ENCODE results near the gene ORC4.

Gene ORC4

DNA sequence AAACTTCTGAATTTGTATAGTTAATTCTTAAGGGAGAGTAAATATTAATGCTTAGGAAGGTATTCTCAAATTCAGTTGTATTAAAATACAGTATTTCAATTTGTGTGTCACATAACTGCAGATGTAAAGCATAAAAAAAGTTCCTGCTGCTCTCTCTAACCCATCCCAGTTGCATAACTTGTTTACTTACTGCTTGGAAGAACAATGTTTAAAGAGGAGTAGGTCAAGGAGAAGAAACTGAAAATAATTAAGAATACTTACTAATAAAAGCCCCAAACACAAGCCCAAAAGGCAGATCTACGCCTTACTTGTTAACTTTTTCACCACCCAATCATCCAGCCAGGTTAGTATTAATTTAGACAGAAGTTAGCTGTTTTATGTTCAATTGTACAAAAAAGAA, 81.2 kb downstream of the ORC4 start:
- no peak overlapping the region for H3K27ac Mint-ChIP-seq
- H3K4me1 Mint-ChIP-seq: no peaks in the 10 kb centered on the region
- TF ChIP-seq, protein P1, sequence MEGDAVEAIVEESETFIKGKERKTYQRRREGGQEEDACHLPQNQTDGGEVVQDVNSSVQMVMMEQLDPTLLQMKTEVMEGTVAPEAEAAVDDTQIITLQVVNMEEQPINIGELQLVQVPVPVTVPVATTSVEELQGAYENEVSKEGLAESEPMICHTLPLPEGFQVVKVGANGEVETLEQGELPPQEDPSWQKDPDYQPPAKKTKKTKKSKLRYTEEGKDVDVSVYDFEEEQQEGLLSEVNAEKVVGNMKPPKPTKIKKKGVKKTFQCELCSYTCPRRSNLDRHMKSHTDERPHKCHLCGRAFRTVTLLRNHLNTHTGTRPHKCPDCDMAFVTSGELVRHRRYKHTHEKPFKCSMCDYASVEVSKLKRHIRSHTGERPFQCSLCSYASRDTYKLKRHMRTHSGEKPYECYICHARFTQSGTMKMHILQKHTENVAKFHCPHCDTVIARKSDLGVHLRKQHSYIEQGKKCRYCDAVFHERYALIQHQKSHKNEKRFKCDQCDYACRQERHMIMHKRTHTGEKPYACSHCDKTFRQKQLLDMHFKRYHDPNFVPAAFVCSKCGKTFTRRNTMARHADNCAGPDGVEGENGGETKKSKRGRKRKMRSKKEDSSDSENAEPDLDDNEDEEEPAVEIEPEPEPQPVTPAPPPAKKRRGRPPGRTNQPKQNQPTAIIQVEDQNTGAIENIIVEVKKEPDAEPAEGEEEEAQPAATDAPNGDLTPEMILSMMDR (IDR thresholded peaks at IDR 0.05; ENCODE audit: unreplicated experiment in 3 of 3): no peak
- H3K27me3 Mint-ChIP-seq (ENCODE audit: low read depth): no peaks in the 10 kb centered on the region
- no peaks in the 10 kb centered on the region for H3K9me3 Mint-ChIP-seq
- H3K4me3 Mint-ChIP-seq: no peak overlapping the region
- H3K36me3 Mint-ChIP-seq (ENCODE audit: low read depth): peaks cover 65% of the 10 kb centered on the region

DNA sequence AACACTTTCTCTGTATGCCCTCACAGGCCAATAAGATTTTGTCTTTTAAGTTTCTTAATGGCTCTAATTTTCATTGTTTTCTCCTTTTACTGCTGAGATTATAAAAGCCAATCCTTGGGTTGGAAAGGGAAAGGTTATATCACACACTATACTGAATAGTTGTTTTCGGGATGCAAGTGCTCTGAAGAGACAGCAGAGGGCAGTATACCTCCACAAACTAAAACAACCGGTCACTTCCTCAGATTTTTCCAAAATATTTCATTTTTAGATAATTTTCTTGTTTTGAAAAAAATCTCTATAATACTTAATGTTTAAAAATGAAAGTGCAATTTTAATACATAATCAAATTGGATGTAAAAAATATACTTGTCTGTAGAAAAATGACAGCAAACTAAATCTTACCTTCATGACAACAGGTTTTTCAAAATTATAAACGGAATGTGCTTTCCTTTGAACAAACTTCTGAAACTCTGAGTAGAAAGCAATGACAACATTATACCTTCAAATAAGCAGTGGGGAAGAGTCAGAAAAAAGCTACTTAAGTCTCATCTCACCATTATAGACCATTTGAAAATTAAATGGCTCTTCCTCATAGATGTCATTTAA, 82.7 kb downstream of the ORC4 start:
- Mint-ChIP-seq H3K36me3 (ENCODE audit: low read depth) (peaks cover 62% of the 10 kb centered on the region), H3K4me3 (no peak overlapping the region), H3K27ac (no peak overlapping the region), H3K4me1 (no peaks in the 10 kb centered on the region), H3K9me3 (no peaks in the 10 kb centered on the region), H3K27me3 (ENCODE audit: low read depth) (no peaks in the 10 kb centered on the region)
- TF ChIP-seq, protein P1 (IDR thresholded peaks at IDR 0.05; ENCODE audit: unreplicated experiment in 3 of 3): peak; percentile 86 to 92 (median 87)

DNA sequence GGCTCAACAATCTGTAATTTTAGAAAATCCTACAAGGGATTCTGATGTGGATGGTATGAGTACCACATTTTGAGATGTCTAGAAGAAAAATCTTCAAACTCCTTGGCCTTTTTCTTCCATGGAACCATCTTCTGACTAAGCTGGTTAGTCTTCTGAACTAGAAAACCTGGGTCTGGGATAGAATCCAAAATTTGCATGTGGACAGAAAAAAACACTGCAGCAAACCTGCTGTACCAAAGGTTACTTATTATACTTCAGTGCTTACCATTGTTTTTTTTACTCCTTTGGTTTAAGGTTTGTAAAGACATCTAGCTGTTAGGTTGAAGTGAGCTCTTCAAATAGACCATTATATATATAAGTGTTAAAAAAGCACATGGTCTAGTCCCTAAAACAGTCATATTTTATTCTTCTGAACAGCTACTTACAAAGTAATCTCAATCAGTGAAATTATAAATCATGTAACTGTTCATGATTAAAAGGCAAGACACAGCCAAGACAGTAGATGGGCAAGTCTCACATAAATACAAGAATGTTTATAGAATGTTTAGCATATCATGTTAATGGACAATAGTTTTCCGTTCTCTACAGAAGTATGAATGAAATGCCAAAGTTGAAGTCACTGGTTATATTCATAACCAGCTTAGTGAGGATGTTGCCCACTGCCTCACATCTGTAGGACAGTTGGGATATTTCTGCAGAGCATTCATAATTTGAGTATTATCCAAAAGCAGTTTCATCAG, 85.5 kb downstream of the ORC4 start:
- no peaks in the 10 kb centered on the region for H3K9me3 Mint-ChIP-seq
- H3K36me3 Mint-ChIP-seq (ENCODE audit: low read depth): peaks cover 60% of the 10 kb centered on the region
- H3K4me1 Mint-ChIP-seq: no peaks in the 10 kb centered on the region
- H3K27ac Mint-ChIP-seq: peak overlapping the region; percentile 20 to 48 (median 22)
- TF ChIP-seq, protein P1 (IDR thresholded peaks at IDR 0.05; ENCODE audit: unreplicated experiment in 3 of 3): no peak
- no peak overlapping the region for H3K4me3 Mint-ChIP-seq
- H3K27me3 Mint-ChIP-seq (ENCODE audit: low read depth): no peaks in the 10 kb centered on the region

DNA sequence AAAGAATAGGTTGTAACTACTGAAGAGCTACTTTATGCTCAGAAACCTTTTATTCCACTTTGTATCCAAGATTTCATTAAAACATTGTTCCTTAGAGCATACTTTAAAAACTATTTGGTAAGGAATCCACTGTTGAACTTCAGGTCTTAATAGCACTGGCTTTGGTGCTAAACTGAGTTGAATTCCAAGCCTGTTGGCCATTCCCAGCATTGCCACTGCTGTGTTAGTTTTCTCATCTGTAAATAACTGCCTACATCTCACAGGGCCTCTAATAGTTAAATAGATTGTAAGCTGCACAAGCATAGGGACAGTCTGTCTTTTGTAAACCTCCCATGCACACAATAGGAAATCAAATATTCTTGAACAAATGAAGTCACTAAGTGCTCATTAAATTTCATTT, 86.6 kb downstream of the ORC4 start:
- Mint-ChIP-seq H3K4me1 (no peaks in the 10 kb centered on the region), H3K36me3 (ENCODE audit: low read depth) (peaks cover 59% of the 10 kb centered on the region), H3K27me3 (ENCODE audit: low read depth) (no peaks in the 10 kb centered on the region), H3K9me3 (no peaks in the 10 kb centered on the region), H3K27ac (no peak overlapping the region), H3K4me3 (no peak overlapping the region)
- TF ChIP-seq, protein P1 (IDR thresholded peaks at IDR 0.05; ENCODE audit: unreplicated experiment in 3 of 3): no peak

DNA sequence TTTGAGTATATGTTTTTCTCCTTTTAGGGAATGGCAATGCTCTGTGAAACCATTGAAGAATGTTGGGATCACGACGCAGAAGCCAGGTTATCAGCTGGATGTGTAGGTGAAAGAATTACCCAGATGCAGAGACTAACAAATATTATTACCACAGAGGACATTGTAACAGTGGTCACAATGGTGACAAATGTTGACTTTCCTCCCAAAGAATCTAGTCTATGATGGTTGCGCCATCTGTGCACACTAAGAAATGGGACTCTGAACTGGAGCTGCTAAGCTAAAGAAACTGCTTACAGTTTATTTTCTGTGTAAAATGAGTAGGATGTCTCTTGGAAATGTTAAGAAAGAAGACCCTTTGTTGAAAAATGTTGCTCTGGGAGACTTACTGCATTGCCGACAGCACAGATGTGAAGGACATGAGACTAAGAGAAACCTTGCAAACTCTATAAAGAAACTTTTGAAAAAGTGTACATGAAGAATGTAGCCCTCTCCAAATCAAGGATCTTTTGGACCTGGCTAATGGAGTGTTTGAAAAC, 93.4 kb downstream of the ORC4 start:
- Mint-ChIP-seq H3K4me1 (peaks cover 26% of the 10 kb centered on the region), H3K27me3 (ENCODE audit: low read depth) (no peaks in the 10 kb centered on the region)

More for the DNA sequence above, 93.4 kb downstream of the ORC4 start:
- no peak overlapping the region for H3K4me3 Mint-ChIP-seq
- H3K36me3 Mint-ChIP-seq (ENCODE audit: low read depth): peaks cover 53% of the 10 kb centered on the region
- H3K9me3 Mint-ChIP-seq: no peaks in the 10 kb centered on the region
- H3K27ac Mint-ChIP-seq: peak overlapping the region in 2 of 3 experiments; percentile 49 to 66
- TF ChIP-seq, protein P1 (IDR thresholded peaks at IDR 0.05; ENCODE audit: unreplicated experiment in 3 of 3): no peak

Data from nephron (organoid).